GM12878 (cell line): ENCODE results near the gene SP100. TPM values are rescaled to one million over a fixed set of nuclear protein-coding genes. Genes with fewer than 3 reads are reported as not detected.

Experiments used
- ATAC-seq: fragments of 200-7000 bp; cut with Tn5 transposase; 3 replicates; pipeline ENCODE4 v1.9.1; 2020; ENCODE audit warnings: mild to moderate bottlenecking, moderate library complexity
- BruUV-seq: library from RNA; stranded (reverse); fragments of 400-500 nt; replicated peaks from 2 replicates; lab custom pipeline; 2021; lab: Mats Ljungman, UMichigan
- CTCF ChIA-PET: fragments of 300-600 bp; sonication (Branson Sonifier 250); formaldehyde crosslinking; extraction: SDS; loops from one replicate; lab custom pipeline; 2021; ENCODE audit warnings: inconsistent platforms; lab: Yijun Ruan, JAX
- POLR2A ChIA-PET: fragments of 350-600 bp; formaldehyde crosslinking; extraction: SDS; loops from one replicate; lab custom pipeline; 2021; ENCODE audit warnings: inconsistent platforms; lab: Charles Lee
- RAD21 ChIA-PET: fragments of 300-600 bp; sonication (Branson Sonifier 250); formaldehyde crosslinking; loops from one replicate; lab custom pipeline; 2023; ENCODE audit warnings: antibody characterized with exemption; ENCODE audit not compliant: unreplicated experiment; lab: Charles Lee
- SMC1A ChIA-PET: fragments of 300-600 bp; sonication (Branson Sonifier 250); formaldehyde crosslinking; loops from one replicate; lab custom pipeline; 2023; ENCODE audit not compliant: unreplicated experiment, uncharacterized antibody; lab: Charles Lee
- DNase-seq: peaks from one replicate; pipeline ENCODE4 v3.0.0-alpha.2; 2011; ENCODE audit warnings: low read depth, low spot score
- FAIRE-seq: peaks from 3 replicates; lab custom pipeline; 2011; peaks lifted over from hg19 to GRCh38; lab: Jason Lieb, UNC
- H2AFZ ChIP-seq: 2 replicates; pipeline ENCODE4 v1.6.0; 2011; ENCODE audit warnings: low read depth, low read length, control low read depth; ENCODE audit not compliant: control insufficient read depth
- H3K27ac ChIP-seq: 2 replicates; pipeline ENCODE4 v1.5.1; 2011; ENCODE audit warnings: control low read depth; ENCODE audit not compliant: control insufficient read depth, insufficient read depth
- H3K27me3 ChIP-seq, 2 experiments: replicated peaks in 1 of 2; 2 replicates each; pipeline versions ENCODE4 v1.6.0 to v1.6.1; 2011; ENCODE audit warnings: low read length in 1 of 2; ENCODE audit not compliant: control insufficient read depth in 2 of 2, insufficient read depth in 2 of 2
- H3K36me3 ChIP-seq, 2 experiments: 2 replicates each; pipeline ENCODE4 v1.5.1; 2011; ENCODE audit warnings: low read length in 1 of 2; ENCODE audit not compliant: control insufficient read depth in 2 of 2, insufficient read depth in 2 of 2
- H3K4me1 ChIP-seq: 2 replicates; pipeline ENCODE4 v1.6.1; 2011; ENCODE audit warnings: mild to moderate bottlenecking, low read length, moderate library complexity, mixed read lengths; ENCODE audit not compliant: control insufficient read depth, insufficient read depth
- H3K4me2 ChIP-seq: 2 replicates; pipeline ENCODE4 v1.6.0; 2011; ENCODE audit warnings: control low read depth; ENCODE audit not compliant: control insufficient read depth, insufficient read depth
- H3K4me3 ChIP-seq: fragments of 200-600 bp; sonication (generic); 2 replicates; pipeline ENCODE4 v1.5.1; 2016
- H3K79me2 ChIP-seq: 2 replicates; pipeline ENCODE4 v1.6.0; 2011; ENCODE audit warnings: low read length; ENCODE audit not compliant: control insufficient read depth, insufficient read depth
- H3K9ac ChIP-seq: 2 replicates; pipeline ENCODE4 v1.8.0; 2011; ENCODE audit warnings: low read length, control low read depth, mixed read lengths; ENCODE audit not compliant: control insufficient read depth, insufficient read depth
- H3K9me3 ChIP-seq: replicated peaks from 3 replicates; pipeline ENCODE4 v1.5.1; 2011; ENCODE audit warnings: mild to moderate bottlenecking, low read length; ENCODE audit not compliant: control insufficient read depth, insufficient read depth
- H4K20me1 ChIP-seq: 2 replicates; pipeline ENCODE4 v1.6.0; 2011; ENCODE audit not compliant: control insufficient read depth, insufficient read depth
- BMI1 ChIP-seq: fragments of 450-650 bp; IDR thresholded peaks from 2 replicates; pipeline ENCODE4 v1.6.1; 2016; ENCODE audit warnings: mild to moderate bottlenecking, moderate library complexity, borderline replicate concordance
- CUX1 ChIP-seq: IDR thresholded peaks from 2 replicates; pipeline ENCODE4 v1.6.1; 2012; ENCODE audit warnings: improper control_type of control experiment, low read depth, low read length; ENCODE audit not compliant: insufficient replicate concordance
- GABPA ChIP-seq: IDR thresholded peaks from 2 replicates; pipeline ENCODE4 v1.6.1; 2014; ENCODE audit warnings: antibody characterized with exemption, low read depth, mild to moderate bottlenecking, inconsistent platforms
- ZNF622 ChIP-seq: fragments of 450-650 bp; IDR thresholded peaks from 2 replicates; pipeline ENCODE4 v1.6.1; 2017; ENCODE audit warnings: mild to moderate bottlenecking, inconsistent platforms
- whole genome bisulfite sequencing: methylation state at CpG from one replicate; pipeline ENCODE4 v1.1.6; 2016; ENCODE audit warnings: low lambda C conversion rate; ENCODE audit not compliant: insufficient replicate concordance, insufficient coverage; ENCODE audit errors: missing lambda C conversion rate; 5-methylcytosine and 5-hydroxymethylcytosine counted together
- in situ Hi-C: fragments of 300-500 bp; cut with MboI; formaldehyde crosslinking; loops from 9 replicates; pipeline ENCODE4 v1.14.3; 2018; ENCODE audit warnings: mixed read lengths
- intact Hi-C: fragments of 100-400 bp; cut with micrococcal nuclease; formaldehyde crosslinking; loops from one replicate; pipeline ENCODE4 v1.14.2; 2022; ENCODE audit not compliant: unreplicated experiment
- polyA plus RNA-seq, 11 experiments: library from polyadenylated mRNA; depleted of rRNA in 4 of 11; unstranded in 6 of 11; stranded (reverse) in 5 of 11; fragments of >200 nt; fragmentation: Nextera tagmentation in 4 of 11; fragmentation: Illumina TruSeq in 1 of 11; extraction: Ambion mirVana in 4 of 11; extraction: Trizol in 1 of 11; gene quantifications; 1 replicate in 1 of 11; 2 replicates in 10 of 11; pipeline versions ENCODE4 v1.2.1 to v1.2.3, GENCODE V29; 2011 to 2016; ENCODE audit warnings: inconsistent platforms in 2 of 11, missing spikeins in 2 of 11, low read depth in 1 of 11
- total RNA-seq, 4 experiments: library from RNA; depleted of rRNA in 3 of 4; stranded (reverse); fragments of >200 nt in 3 of 4; fragmentation: Illumina TruSeq in 1 of 4; extraction: Trizol in 1 of 4; gene quantifications; 2 replicates each; pipeline versions ENCODE4 v1.2.1 to v1.2.3, GENCODE V29; 2013 to 2021

The SP100 gene
- total and polyA plus RNA-seq, 10 of the 15 experiments (the other 5 are each of a cell fraction or from before 2014, with no cell fraction given) = 109 to 239 (median 180) TPM

- TF ChIP-seq CUX1 (peak; percentile 58), BMI1 (no peak; the same call in 1 of the 2 replicates)
Observed at GRCh38 chr2:230505162-230505561, 89.2 kb downstream of the SP100 start (continued).

- Histone ChIP-seq H3K4me2 (no peak overlapping the region), H3K79me2 (no peaks in the 10 kb centered on the region), H3K9ac (no peak overlapping the region), H4K20me1 (no peaks in the 10 kb centered on the region), H3K27ac (no peak overlapping the region), H3K4me1 (no peaks in the 10 kb centered on the region), H2AFZ (no peak overlapping the region), H3K9me3 (no peaks in the 10 kb centered on the region), H3K36me3 (peaks cover 3 to 24% of the 10 kb centered on the region in 2 experiments), H3K27me3 (no peaks in the 10 kb centered on the region), H3K4me3 (no peak overlapping the region)
- intact Hi-C loops (no loop called here), in situ Hi-C loops (no loop called here)
- WGBS = 97% methylated on average over 4 of the region's 4 CpGs
- ChIA-PET POLR2A (interaction anchor here (0.6 kb wide), 1 partner anchor 102 kb away, joined by 4 read pairs; no protein-coding TSS in a partner anchor), SMC1A (interaction anchor here (0.6 kb wide), 1 partner anchor 52 kb away, joined by 4 read pairs; no protein-coding TSS in a partner anchor), RAD21 (no interaction called here), CTCF (no interaction called here)
- DNase-seq (no peak), ATAC-seq (no peak), FAIRE-seq (no peak)
- BruUV-seq = no TSS peak
- TF ChIP-seq GABPA (no peak), ZNF622 (no peak)
Observed at GRCh38 chr2:230512955-230513748, 97.2 kb downstream of the SP100 start.
